Smooth muscle cell (in vitro differentiated cells): Measurements from ENCODE around the gene TBC1D17. TPM values are rescaled to one million over a fixed set of nuclear protein-coding genes. Genes with fewer than 3 reads are reported as not detected.
"Not testable (repeated sequence)": the region's sequence is repeated elsewhere in the genome, so short reads cannot be mapped to it uniquely, and the experiment has no call there.

Experiments
- DNase-seq: peaks from one replicate; lab custom pipeline; 2025; ENCODE audit not compliant: unreplicated experiment; lab: John Stamatoyannopoulos, UW
- H2AFZ ChIP-seq: fragments of 200-600 bp; sonication (generic); 2 replicates; pipeline ENCODE4 v1.6.0; 2016; ENCODE audit warnings: antibody characterized with exemption, low read depth, mild to moderate bottlenecking
- H3F3A ChIP-seq: fragments of 200-600 bp; sonication (generic); 2 replicates; pipeline ENCODE4 v1.6.0; 2017; ENCODE audit warnings: antibody characterized with exemption, low read depth
- H3K27ac ChIP-seq: fragments of 200-600 bp; sonication (generic); 2 replicates; pipeline ENCODE4 v1.5.1; 2016; ENCODE audit warnings: low read depth, mild to moderate bottlenecking
- H3K27me3 ChIP-seq: fragments of 200-600 bp; sonication (generic); 2 replicates; pipeline ENCODE4 v1.6.1; 2016; ENCODE audit warnings: low read depth, mild to moderate bottlenecking
- H3K36me3 ChIP-seq: fragments of 200-600 bp; sonication (generic); 2 replicates; pipeline ENCODE4 v1.5.1; 2016; ENCODE audit warnings: low read depth
- H3K4me1 ChIP-seq: fragments of 200-600 bp; sonication (generic); 2 replicates; pipeline ENCODE4 v1.5.1; 2016; ENCODE audit warnings: low read depth
- H3K4me2 ChIP-seq: fragments of 200-600 bp; sonication (generic); 2 replicates; pipeline ENCODE4 v1.6.0; 2016; ENCODE audit warnings: mild to moderate bottlenecking
- H3K4me3 ChIP-seq: fragments of 200-600 bp; sonication (generic); 2 replicates; pipeline ENCODE4 v1.5.1; 2016; ENCODE audit warnings: mild to moderate bottlenecking
- H3K79me2 ChIP-seq: fragments of 200-600 bp; sonication (generic); 2 replicates; pipeline ENCODE4 v1.6.0; 2016; ENCODE audit warnings: low read depth, mild to moderate bottlenecking
- H3K9ac ChIP-seq: fragments of 200-600 bp; sonication (generic); 2 replicates; pipeline ENCODE4 v1.6.0; 2016; ENCODE audit warnings: low read depth
- H3K9me3 ChIP-seq: fragments of 200-600 bp; sonication (generic); replicated peaks from 2 replicates; pipeline ENCODE4 v1.5.1; 2016; ENCODE audit warnings: low read depth
- H4K20me1 ChIP-seq: fragments of 200-600 bp; sonication (generic); 2 replicates; pipeline ENCODE4 v1.6.0; 2016; ENCODE audit warnings: low read depth
- CTCF ChIP-seq: fragments of 200-600 bp; sonication (generic); IDR thresholded peaks from 2 replicates; pipeline ENCODE4 v1.5.1; 2017; ENCODE audit warnings: borderline replicate concordance, mild to moderate bottlenecking, antibody characterized with exemption; ENCODE audit not compliant: insufficient read depth, poor library complexity, severe bottlenecking
- WGBS: methylation state at CpG from one replicate; pipeline ENCODE4 v1.1.7; 2016; ENCODE audit warnings: low lambda C conversion rate; 5-methylcytosine and 5-hydroxymethylcytosine counted together
- polyA plus RNA-seq: library from polyadenylated mRNA; unstranded; fragments of >200 nt; fragmentation: Nextera tagmentation; extraction: Ambion mirVana; gene quantifications from 2 replicates; pipeline ENCODE4 v1.2.1, GENCODE V29; 2016
- total RNA-seq: library from RNA; depleted of rRNA; stranded (reverse); fragments of >200 nt; gene quantifications from 2 replicates; pipeline ENCODE4 v1.2.3, GENCODE V29; 2014

The TBC1D17 gene
- total and polyA plus RNA-seq, 2 experiments from 2014 or later = 9.2 to 41.8 TPM

DNA sequence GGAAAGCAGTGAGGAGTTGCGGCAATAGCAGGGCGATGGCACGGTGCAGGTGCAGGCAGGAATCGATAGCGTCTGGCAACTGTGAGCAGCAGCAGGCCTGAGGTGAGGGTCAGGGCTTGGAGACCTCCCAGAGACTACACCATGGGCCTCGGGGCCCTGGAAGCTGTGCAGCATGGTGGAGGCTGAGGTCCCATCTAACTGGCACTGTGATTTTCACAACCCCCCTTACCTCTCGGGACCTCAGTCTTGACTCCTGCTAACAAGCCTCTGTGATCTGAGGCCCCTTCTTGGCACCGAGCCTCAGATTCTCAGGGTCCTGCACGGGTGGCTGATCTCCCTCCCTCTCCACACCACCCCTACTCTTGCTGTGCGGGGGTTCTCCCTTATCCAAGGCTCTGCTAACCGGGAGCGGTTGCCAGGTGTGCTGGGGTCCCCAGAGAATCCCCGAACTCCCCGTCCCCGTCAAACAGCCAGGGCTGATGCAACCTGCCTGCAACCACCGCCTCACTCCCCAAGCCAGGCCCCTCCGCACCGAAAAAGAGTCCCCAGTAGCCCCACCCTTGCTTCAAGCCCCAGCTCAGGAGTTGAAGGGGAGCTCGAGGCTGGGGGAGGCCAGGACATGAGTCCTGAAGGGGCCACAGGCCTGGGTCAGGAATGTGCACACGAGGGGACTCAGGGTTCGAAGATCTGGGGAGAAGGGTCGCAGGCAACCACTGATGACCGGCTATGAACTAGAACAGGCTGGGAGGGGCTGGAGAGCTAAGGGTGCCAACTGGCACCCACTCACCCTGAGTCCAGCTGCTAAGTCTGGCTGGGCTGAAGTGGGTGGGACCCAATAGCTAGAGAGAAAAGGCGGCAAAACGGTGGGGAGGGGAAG lies 46.7 kb downstream of the TBC1D17 start:
- no peak overlapping the region for H3K9ac ChIP-seq
- H3K36me3 ChIP-seq = no peaks in the 10 kb centered on the region
- no peaks in the 10 kb centered on the region for H3K9me3 ChIP-seq
- DNase-seq = no peak
- H3K4me2 ChIP-seq = no peak overlapping the region
- H3K79me2 ChIP-seq = peaks cover 66% of the 10 kb centered on the region
- H3K27ac ChIP-seq = no peak overlapping the region
- H3K4me1 ChIP-seq = peaks cover 3% of the 10 kb centered on the region
- no peaks in the 10 kb centered on the region for H3K27me3 ChIP-seq
- H2AFZ ChIP-seq = no peak overlapping the region
- peaks cover 4% of the 10 kb centered on the region for H3F3A ChIP-seq
- H4K20me1 ChIP-seq = peaks cover 80% of the 10 kb centered on the region
- TF ChIP-seq CTCF = no peak
- H3K4me3 ChIP-seq = no peak overlapping the region
- WGBS = 94% methylated on average over 25 of the region's 25 CpGs

DNA sequence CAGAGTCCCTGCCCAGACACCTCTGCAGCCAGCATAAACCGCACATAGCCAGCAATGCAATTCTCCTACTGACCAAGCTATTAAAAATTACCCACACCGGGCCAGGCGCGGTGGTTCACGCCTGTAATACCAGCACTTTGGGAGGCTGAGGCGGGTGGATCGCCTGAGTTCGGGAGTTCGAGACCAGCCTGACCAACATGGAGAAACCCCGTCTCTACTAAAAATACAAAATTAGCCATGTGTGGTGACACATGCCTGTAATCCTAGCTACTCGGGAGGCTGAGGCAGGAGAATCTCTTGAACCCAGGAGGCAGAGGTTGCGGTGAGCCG lies 47.3 kb downstream of the TBC1D17 start:
- H3K9me3 ChIP-seq, H3K9ac ChIP-seq, H3K27me3 ChIP-seq, H3K4me1 ChIP-seq, H3K36me3 ChIP-seq, H3K4me3 ChIP-seq, DNase-seq, H2AFZ ChIP-seq, H3F3A ChIP-seq, H3K4me2 ChIP-seq, H3K27ac ChIP-seq: not testable (repeated sequence)
- 97% methylated on average over 13 of the region's 13 CpGs for WGBS
- peaks cover 62% of the 10 kb centered on the region for H3K79me2 ChIP-seq
- peaks cover 74% of the 10 kb centered on the region for H4K20me1 ChIP-seq

DNA sequence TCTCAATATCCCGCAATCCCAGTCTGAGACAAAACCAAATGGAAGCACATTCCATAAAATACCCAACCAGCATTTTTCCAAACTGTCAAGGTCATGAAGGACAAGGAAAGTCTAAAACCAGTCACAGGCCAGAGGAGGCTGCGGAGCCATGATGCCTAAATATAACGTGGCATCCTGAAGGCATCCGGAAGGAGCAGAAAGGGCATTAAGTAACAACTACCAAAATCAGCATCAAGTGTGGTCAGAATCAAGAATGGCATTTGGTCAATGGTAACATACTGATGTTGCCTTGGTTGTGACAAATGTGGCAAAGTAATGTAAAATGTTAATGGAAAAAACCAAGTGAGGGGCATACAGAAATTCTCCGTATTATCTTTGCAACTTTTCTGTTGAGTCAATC lies 48.0 kb downstream of the TBC1D17 start:
- Histone ChIP-seq H3K36me3 (no peaks in the 10 kb centered on the region), H4K20me1 (peaks cover 70% of the 10 kb centered on the region), H3K27ac (no peak overlapping the region), H3K27me3 (no peaks in the 10 kb centered on the region), H3K4me2 (no peak overlapping the region), H3K4me1 (peaks cover 3% of the 10 kb centered on the region), H3K79me2 (peaks cover 57% of the 10 kb centered on the region), H3K4me3 (no peak overlapping the region), H2AFZ (no peak overlapping the region), H3F3A (peaks cover 7% of the 10 kb centered on the region), H3K9me3 (no peaks in the 10 kb centered on the region), H3K9ac (no peak overlapping the region)
- no peak for TF ChIP-seq CTCF
- 99% methylated on average over 5 of the region's 5 CpGs for WGBS
- DNase-seq = no peak

DNA sequence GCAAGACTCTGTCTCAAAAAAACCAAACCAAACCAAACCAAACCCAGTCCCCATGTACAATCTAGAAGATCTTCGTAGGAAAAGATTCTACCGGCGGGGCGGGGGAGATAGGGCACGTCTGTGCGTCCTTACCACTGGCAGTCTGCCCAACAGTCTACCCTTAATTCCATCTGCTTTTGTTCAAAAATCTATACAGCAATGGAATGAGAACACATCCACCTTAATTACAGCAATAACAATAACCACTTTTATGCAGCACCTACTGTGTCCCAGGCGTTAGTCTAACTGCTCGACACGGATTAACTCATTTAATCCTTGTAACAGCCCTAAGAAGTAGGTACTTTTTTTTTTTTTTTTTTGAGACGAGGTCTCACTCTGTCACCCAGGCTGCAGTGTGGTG lies 49.0 kb downstream of the TBC1D17 start:
- no peaks in the 10 kb centered on the region for H3K36me3 ChIP-seq
- TF ChIP-seq CTCF = no peak
- H3K4me1 ChIP-seq = peaks cover 3% of the 10 kb centered on the region
- H3K4me3 ChIP-seq = no peak overlapping the region
- no peaks in the 10 kb centered on the region for H3K9me3 ChIP-seq
- no peak overlapping the region for H2AFZ ChIP-seq
- 99% methylated on average over 10 of the region's 10 CpGs for WGBS
- no peak overlapping the region for H3K4me2 ChIP-seq
- H3K79me2 ChIP-seq = peaks cover 47% of the 10 kb centered on the region
- H3F3A ChIP-seq = peaks cover 17% of the 10 kb centered on the region
- peaks cover 64% of the 10 kb centered on the region for H4K20me1 ChIP-seq
- no peak overlapping the region for H3K27ac ChIP-seq
- no peak overlapping the region for H3K9ac ChIP-seq
- H3K27me3 ChIP-seq = no peaks in the 10 kb centered on the region
- DNase-seq = no peak
